Activated T-helper 17 cell treated with anti-CD3 and anti-CD28 coated beads, Interleukin-2, amount 50 U/mL, for 72 hours (primary cell): Measurements from ENCODE around the gene CPNE6. TPM values are rescaled to one million over a fixed set of nuclear protein-coding genes. Genes with fewer than 3 reads are reported as not detected.

Experiments
- ATAC-seq: fragments of 150-1000 bp; cut with Tn5 transposase; replicated peaks from 2 replicates; pipeline ENCODE4 v1.10.0; 2021; ENCODE audit warnings: mild to moderate bottlenecking, moderate library complexity
- H3K27ac Mint-ChIP-seq: one replicate; pipeline ENCODE4 v1.8.0; 2022; ENCODE audit warnings: mixed read lengths
- H3K27me3 Mint-ChIP-seq: one replicate; pipeline ENCODE4 v1.8.0; 2022; ENCODE audit warnings: mixed read lengths
- H3K36me3 Mint-ChIP-seq: one replicate; pipeline ENCODE4 v1.8.0; 2022; ENCODE audit warnings: low read depth, mild to moderate bottlenecking, mixed read lengths
- H3K4me1 Mint-ChIP-seq: one replicate; pipeline ENCODE4 v1.8.0; 2022; ENCODE audit warnings: mixed read lengths
- H3K4me3 Mint-ChIP-seq: one replicate; pipeline ENCODE4 v1.8.0; 2022; ENCODE audit warnings: mild to moderate bottlenecking, mixed read lengths
- H3K9me3 Mint-ChIP-seq: one replicate; pipeline ENCODE4 v1.8.0; 2022; ENCODE audit warnings: mixed read lengths
- total RNA-seq, 2 donors: library from RNA; stranded (reverse); gene quantifications; one replicate each; pipeline ENCODE4 v1.2.3, GENCODE V29; 2022

CPNE6 gene
- total RNA-seq, 2 donors from 2014 or later = not detected

- H3K27ac Mint-ChIP-seq = no peak overlapping the region
- no peaks in the 10 kb centered on the region for H3K27me3 Mint-ChIP-seq
- peaks cover 25% of the 10 kb centered on the region for H3K36me3 Mint-ChIP-seq
- peaks cover 3% of the 10 kb centered on the region for H3K4me1 Mint-ChIP-seq
- H3K4me3 Mint-ChIP-seq = no peak overlapping the region
- no peaks in the 10 kb centered on the region for H3K9me3 Mint-ChIP-seq
- no peak for ATAC-seq
Measured at GRCh38 chr14:24126939-24127338, 55.6 kb downstream of the CPNE6 start.

- no peak for ATAC-seq
Measured at GRCh38 chr14:24127673-24128072, 56.3 kb downstream of the CPNE6 start.

More at GRCh38 chr14:24127673-24128072, 56.3 kb downstream of the CPNE6 start:
- Mint-ChIP-seq H3K36me3 (peaks cover 17% of the 10 kb centered on the region), H3K9me3 (no peaks in the 10 kb centered on the region), H3K27me3 (no peaks in the 10 kb centered on the region), H3K27ac (no peak overlapping the region), H3K4me1 (peaks cover 7% of the 10 kb centered on the region), H3K4me3 (no peak overlapping the region)

Other genes with a start within 250 kb of the CPNE6 start
- gene DHRS4, start 117.8 kb upstream of the CPNE6 start, total RNA-seq = 10 to 100 TPM; 14.6 to 15.0 TPM
- gene DHRS4L2, start 82.6 kb upstream of the CPNE6 start, total RNA-seq = 10 to 100 TPM; 15.8 to 17.9 TPM
- 1 to 10 TPM; 2.1 to 4.2 TPM for gene CARMIL3, start 19.6 kb upstream of the CPNE6 start, total RNA-seq
- 10 to 100 TPM; 31.4 to 57.6 TPM for gene PCK2, start 22.7 kb downstream of the CPNE6 start, total RNA-seq
- 10 to 100 TPM; 72.4 to 94.8 TPM for gene DCAF11, start 43.2 kb downstream of the CPNE6 start, total RNA-seq
- 1 to 10 TPM; 1.7 to 2.5 TPM for gene NRL, start 43.4 kb downstream of the CPNE6 start, total RNA-seq
- under 1 TPM in 1 of 2 donors, not detected in 1; 0.58 TPM for gene FITM1, start 59.1 kb downstream of the CPNE6 start, total RNA-seq
- gene PSME1, start 64.6 kb downstream of the CPNE6 start, total RNA-seq = 100 to 1,000 TPM; 361 to 375 TPM
- gene EMC9, start 70.0 kb downstream of the CPNE6 start, total RNA-seq = 10 to 100 TPM; 31.0 to 43.8 TPM
- 100 to 1,000 TPM; 339 to 489 TPM for gene PSME2, start 75.0 kb downstream of the CPNE6 start, total RNA-seq
- gene RNF31, start 75.9 kb downstream of the CPNE6 start, total RNA-seq = 10 to 100 TPM; 56.6 to 86.7 TPM
- gene IRF9, start 89.7 kb downstream of the CPNE6 start, total RNA-seq = 100 to 1,000 TPM; 106 to 190 TPM
- gene REC8, start 100.5 kb downstream of the CPNE6 start, total RNA-seq = 10 to 100 TPM; 35.7 to 58.8 TPM
- gene IPO4, start 117.3 kb downstream of the CPNE6 start, total RNA-seq = 10 to 100 TPM; 34.0 to 78.7 TPM
- 10 to 100 TPM; 28.6 to 33.4 TPM for gene TM9SF1, start 123.9 kb downstream of the CPNE6 start, total RNA-seq
- gene TSSK4, start 134.1 kb downstream of the CPNE6 start, total RNA-seq = under 1 TPM in 1 of 2 donors, not detected in 1; 0.82 TPM
- 10 to 100 TPM; 62.8 to 69.8 TPM for gene CHMP4A, start 141.9 kb downstream of the CPNE6 start, total RNA-seq
- gene MDP1, start 144.5 kb downstream of the CPNE6 start, total RNA-seq = 1 to 10 TPM; 4.0 to 7.1 TPM
- 100 to 1,000 TPM; 128 to 243 TPM for gene NEDD8, start 160.8 kb downstream of the CPNE6 start, total RNA-seq
- 10 to 100 TPM; 73.2 to 85.0 TPM for gene GMPR2, start 161.4 kb downstream of the CPNE6 start, total RNA-seq
- 10 to 100 TPM; 61.4 to 76.4 TPM for gene TINF2, start 171.1 kb downstream of the CPNE6 start, total RNA-seq
- 10 to 100 TPM; 16.1 to 18.2 TPM for gene TGM1, start 191.6 kb downstream of the CPNE6 start, total RNA-seq
- 10 to 100 TPM; 61.0 to 68.3 TPM for gene RABGGTA, start 200.0 kb downstream of the CPNE6 start, total RNA-seq
- gene DHRS1, start 228.2 kb downstream of the CPNE6 start, total RNA-seq = 10 to 100 TPM; 12.6 to 14.2 TPM
- 10 to 100 TPM; 21.2 to 42.2 TPM for gene NOP9, start 228.3 kb downstream of the CPNE6 start, total RNA-seq
- 10 to 100 TPM; 14.9 to 28.1 TPM for gene CIDEB, start 236.4 kb downstream of the CPNE6 start, total RNA-seq
- 10 to 100 TPM in 1 of 2 donors, 1 to 10 TPM in 1; 8.7 to 13.5 TPM for gene LTB4R2, start 238.6 kb downstream of the CPNE6 start, total RNA-seq
- gene LTB4R, start 239.9 kb downstream of the CPNE6 start, total RNA-seq = 10 to 100 TPM; 11.6 to 21.4 TPM